ENCODE data around the gene MLKL. TPM values are rescaled to one million over a fixed set of nuclear protein-coding genes. Genes with fewer than 3 reads are reported as not detected.
A peak's percentile ranks its signal among the peaks of the same experiment; 100 is the strongest.

Gene MLKL
- polyA plus RNA-seq, 1 experiment: 5.8 TPM

DNA sequence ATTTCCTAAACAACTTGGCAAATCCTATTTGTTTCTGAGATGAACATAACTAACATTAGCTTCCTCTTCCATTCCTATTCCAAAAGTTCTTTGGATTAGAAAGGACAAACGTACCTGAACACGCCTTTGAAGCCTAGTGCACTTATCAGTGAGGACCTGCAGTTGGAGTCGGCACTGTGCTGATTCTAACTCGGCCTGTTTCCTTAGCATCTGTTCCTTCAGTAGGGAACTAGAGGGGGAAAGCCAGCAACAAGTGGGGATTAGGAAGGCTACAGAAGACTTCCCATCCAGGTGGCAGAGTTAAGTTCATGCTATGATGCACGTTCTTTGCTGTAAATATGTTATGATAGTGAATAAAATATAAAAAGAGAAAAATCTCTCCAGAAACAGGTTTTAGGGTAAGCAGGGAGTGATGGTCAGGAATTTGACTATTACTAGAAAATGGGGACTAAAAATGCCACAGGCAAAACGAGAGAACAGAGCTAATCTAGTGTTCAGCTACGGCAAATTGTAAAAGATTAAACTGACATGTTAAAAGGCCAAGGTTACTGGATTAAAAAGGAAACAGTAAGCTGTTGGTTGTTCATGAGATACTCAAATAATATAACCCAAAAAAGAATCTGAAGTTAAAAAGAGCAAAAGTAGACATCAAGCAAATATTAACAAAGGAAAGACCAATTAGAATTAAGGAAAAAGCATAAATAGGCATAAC lies 62.8 kb downstream of the MLKL start:
- no peaks in the 10 kb centered on the region for H3K9me3 ChIP-seq (ENCODE audit: control insufficient read depth, insufficient read depth, low read length)
- no peak for DNase-seq (ENCODE audit: low read depth, low spot score)
- TF ChIP-seq, protein P1, sequence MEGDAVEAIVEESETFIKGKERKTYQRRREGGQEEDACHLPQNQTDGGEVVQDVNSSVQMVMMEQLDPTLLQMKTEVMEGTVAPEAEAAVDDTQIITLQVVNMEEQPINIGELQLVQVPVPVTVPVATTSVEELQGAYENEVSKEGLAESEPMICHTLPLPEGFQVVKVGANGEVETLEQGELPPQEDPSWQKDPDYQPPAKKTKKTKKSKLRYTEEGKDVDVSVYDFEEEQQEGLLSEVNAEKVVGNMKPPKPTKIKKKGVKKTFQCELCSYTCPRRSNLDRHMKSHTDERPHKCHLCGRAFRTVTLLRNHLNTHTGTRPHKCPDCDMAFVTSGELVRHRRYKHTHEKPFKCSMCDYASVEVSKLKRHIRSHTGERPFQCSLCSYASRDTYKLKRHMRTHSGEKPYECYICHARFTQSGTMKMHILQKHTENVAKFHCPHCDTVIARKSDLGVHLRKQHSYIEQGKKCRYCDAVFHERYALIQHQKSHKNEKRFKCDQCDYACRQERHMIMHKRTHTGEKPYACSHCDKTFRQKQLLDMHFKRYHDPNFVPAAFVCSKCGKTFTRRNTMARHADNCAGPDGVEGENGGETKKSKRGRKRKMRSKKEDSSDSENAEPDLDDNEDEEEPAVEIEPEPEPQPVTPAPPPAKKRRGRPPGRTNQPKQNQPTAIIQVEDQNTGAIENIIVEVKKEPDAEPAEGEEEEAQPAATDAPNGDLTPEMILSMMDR (IDR thresholded peaks at IDR 0.05; ENCODE audit: low read depth, low read length): no peak
- POLR2A ChIA-PET: interaction anchor here (0.5 kb wide), 1 partner anchor 9 kb away, joined by 3 read pairs; no protein-coding TSS in a partner anchor
- no peaks in the 10 kb centered on the region for H3K27me3 ChIP-seq (ENCODE audit: control insufficient read depth, insufficient read depth, low read length)
- H3K4me3 ChIP-seq (ENCODE audit: low read depth, low read length): no peak overlapping the region
- CTCF ChIA-PET: interaction anchor here (1.0 to 2.0 kb wide), 3 partner anchors 14 to 224 kb away, joined by 3 to 7 read pairs (median 5); no protein-coding TSS in a partner anchor
- H3K27ac ChIP-seq (ENCODE audit: low read depth, low read length): no peak overlapping the region

DNA sequence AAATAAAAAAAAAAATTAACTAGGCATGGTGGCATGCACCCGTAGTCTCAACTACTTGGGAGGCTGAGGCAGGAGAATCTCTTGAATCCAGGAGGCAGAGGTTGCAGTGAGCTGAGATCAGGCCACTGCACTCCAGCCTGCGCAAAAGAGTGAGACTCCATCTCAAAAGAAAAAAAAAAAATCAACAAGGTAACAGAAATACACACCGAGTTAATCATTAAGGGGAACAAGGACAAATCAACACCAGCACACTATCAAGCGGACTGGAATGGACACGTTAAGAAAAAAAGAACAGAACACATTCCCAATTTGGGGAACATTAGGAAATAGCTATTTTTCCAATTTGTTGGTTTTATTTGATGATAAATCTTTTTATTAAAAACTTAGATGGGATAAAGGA lies 65.4 kb downstream of the MLKL start:
- CTCF ChIA-PET: interaction anchor here (2.7 kb wide), 1 partner anchor 16 kb away, joined by 13 read pairs; no protein-coding TSS in a partner anchor
- TF ChIP-seq, protein P1 (IDR thresholded peaks at IDR 0.05; ENCODE audit: low read depth, low read length): no peak

DNA sequence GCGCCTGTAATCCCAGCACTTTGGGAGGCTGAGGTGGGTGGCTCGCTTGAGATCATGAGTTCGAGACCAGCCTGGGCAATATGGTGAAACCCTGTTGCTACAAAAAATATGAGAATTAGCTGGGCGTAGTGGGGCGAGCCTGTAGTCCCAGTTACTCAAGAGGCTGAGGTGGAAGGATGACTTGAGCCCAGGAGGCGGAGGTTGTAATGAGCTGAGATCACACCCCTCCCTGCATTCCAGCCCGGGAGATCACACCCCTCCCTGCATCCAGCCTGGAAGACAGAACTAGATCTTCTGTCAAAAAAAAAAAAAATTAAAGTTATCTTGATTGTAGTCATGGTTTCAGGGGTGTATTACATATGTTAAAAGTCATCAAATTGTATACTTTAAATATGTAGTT lies 67.0 kb downstream of the MLKL start:
- TF ChIP-seq, protein P1 (IDR thresholded peaks at IDR 0.05; ENCODE audit: low read depth, low read length): no peak
- Histone ChIP-seq H3K27me3 (ENCODE audit: control insufficient read depth, insufficient read depth, low read length) (no peaks in the 10 kb centered on the region), H3K9me3 (ENCODE audit: control insufficient read depth, insufficient read depth, low read length) (no peaks in the 10 kb centered on the region), H3K27ac (ENCODE audit: low read depth, low read length) (no peak overlapping the region), H3K4me3 (ENCODE audit: low read depth, low read length) (no peak overlapping the region)
- DNase-seq (ENCODE audit: low read depth, low spot score): no peak
- ChIA-PET CTCF (interaction anchor here (1.3 kb wide), 1 partner anchor 11 kb away, joined by 3 read pairs; no protein-coding TSS in a partner anchor), POLR2A (no interaction called here)

More for the DNA sequence above, 65.4 kb downstream of the MLKL start:
- H3K4me3 ChIP-seq (ENCODE audit: low read depth, low read length): no peak overlapping the region
- DNase-seq (ENCODE audit: low read depth, low spot score): no peak
- H3K9me3 ChIP-seq (ENCODE audit: control insufficient read depth, insufficient read depth, low read length): no peaks in the 10 kb centered on the region
- POLR2A ChIA-PET: no interaction called here
- H3K27me3 ChIP-seq (ENCODE audit: control insufficient read depth, insufficient read depth, low read length): no peaks in the 10 kb centered on the region
- H3K27ac ChIP-seq (ENCODE audit: low read depth, low read length): no peak overlapping the region

DNA sequence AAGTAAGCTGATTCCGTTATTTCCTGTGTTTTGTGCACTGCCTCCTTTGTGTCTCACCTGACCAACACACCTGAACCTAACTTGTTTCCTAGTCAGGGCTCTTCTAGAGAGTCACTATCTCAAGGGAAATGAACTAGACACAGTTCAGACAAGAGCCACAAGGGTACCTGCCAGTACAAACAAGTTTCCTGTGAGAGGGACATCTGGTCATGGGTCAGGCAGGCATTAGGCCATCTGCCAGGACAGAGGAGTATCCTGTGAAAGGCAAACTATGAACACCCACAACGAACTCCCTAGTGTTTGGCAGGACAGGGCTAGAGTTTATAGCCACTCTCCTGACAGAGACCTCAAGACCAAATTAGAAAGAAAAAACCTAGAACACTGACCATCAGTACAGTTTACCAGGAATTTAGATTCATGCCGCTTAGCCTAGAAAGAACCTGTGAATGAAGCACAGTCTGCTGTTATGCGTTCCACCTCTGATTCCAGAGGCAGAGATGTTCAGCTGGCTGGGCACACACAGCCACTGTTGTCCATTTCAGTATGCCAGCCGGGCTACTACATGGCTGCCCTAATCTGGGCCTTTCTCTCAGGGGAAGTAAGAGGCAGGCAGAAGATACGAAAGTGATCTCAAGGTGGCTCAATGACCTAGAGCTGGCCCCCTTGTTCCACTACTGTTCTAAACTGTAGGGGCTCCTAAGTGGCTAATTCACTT lies 73.0 kb downstream of the MLKL start:
- H3K27me3 ChIP-seq (ENCODE audit: control insufficient read depth, insufficient read depth, low read length): no peaks in the 10 kb centered on the region
- DNase-seq (ENCODE audit: low read depth, low spot score): no peak
- H3K27ac ChIP-seq (ENCODE audit: low read depth, low read length): peak overlapping the region; percentile 42
- TF ChIP-seq, protein P1 (IDR thresholded peaks at IDR 0.05; ENCODE audit: low read depth, low read length): no peak
- no peak overlapping the region for H3K4me3 ChIP-seq (ENCODE audit: low read depth, low read length)
- ChIA-PET POLR2A (interaction anchor here (0.6 to 1.3 kb wide), 3 partner anchors 20 to 29 kb away, joined by 4 read pairs; partner anchors contain the start of gene GLG1), CTCF (no interaction called here)
- no peaks in the 10 kb centered on the region for H3K9me3 ChIP-seq (ENCODE audit: control insufficient read depth, insufficient read depth, low read length)

Measured in AG04450 (cell line).